ENCODE data around the gene SUN3. TPM values are rescaled to one million over a fixed set of nuclear protein-coding genes. Genes with fewer than 3 reads are reported as not detected.

SUN3 gene
- total and polyA plus RNA-seq, 2 of the 8 experiments (the other 6 are each of a cell fraction or from before 2014, with no cell fraction given): not detected

GRCh38 chr7:47970761-47971160 lies 58.1 kb downstream of the SUN3 start:
- H3K4me2 ChIP-seq (ENCODE audit: insufficient read depth in 1 of 2, low read depth in 2 of 2, low read length in 2 of 2): no peak overlapping the region
- CTCF ChIA-PET (ENCODE audit: partially characterized antibody): interaction anchor here (0.8 to 2.4 kb wide), 4 partner anchors 12 to 26 kb away, joined by 3 to 11 read pairs (median 5); no protein-coding TSS in a partner anchor

More at GRCh38 chr7:47970761-47971160, 58.1 kb downstream of the SUN3 start:
- H3K36me3 ChIP-seq (ENCODE audit: control insufficient read depth in 2 of 4, insufficient read depth in 4 of 4, low read length in 3 of 4): peaks cover 26 to 65% (median 52%) of the 10 kb centered on the region in 4 experiments
- TF ChIP-seq CHD2 (IDR thresholded peaks at IDR 0.05; ENCODE audit: low read length) (no peak), SP1 (IDR thresholded peaks at IDR 0.05; ENCODE audit: low read depth, low read length) (no peak), SIN3A (conservative IDR thresholded peaks at IDR 0.05 in 1 of 2, IDR thresholded peaks at IDR 0.05 in 1 of 2; ENCODE audit: low read depth in 1 of 2, low read length in 2 of 2) (no peak), GTF2F1 (IDR thresholded peaks at IDR 0.05; ENCODE audit: borderline replicate concordance, low read depth, low read length) (no peak), RBBP5 (IDR thresholded peaks at IDR 0.05; ENCODE audit: borderline replicate concordance, low read depth, low read length) (no peak), JUND (IDR thresholded peaks at IDR 0.05; ENCODE audit: low read length) (no peak), CREB1 (IDR thresholded peaks at IDR 0.05) (no peak), BRCA1 (IDR thresholded peaks at IDR 0.05; ENCODE audit: low read depth, low read length) (no peak)
- no peaks in the 10 kb centered on the region; a peak in 1 of 4 replicates for H3K79me2 ChIP-seq (ENCODE audit: control insufficient read depth in 1 of 2, insufficient read depth in 2 of 2, low read length in 2 of 2)
- H2BK5ac ChIP-seq (ENCODE audit: low read depth, low read length): no peak overlapping the region
- no peak overlapping the region for H3K27ac ChIP-seq (ENCODE audit: low read depth, low read length)
- 84% methylated on average over 1 of the region's 1 CpG; no CpG with 5 or more reads in 1 of the 2 experiments for WGBS, 2 experiments (ENCODE audit: extremely low coverage in 1 of 2, insufficient coverage in 1 of 2, insufficient read length in 1 of 2, insufficient replicate concordance in 2 of 2, low coverage in 1 of 2, low lambda C conversion rate in 2 of 2, missing lambda C conversion rate in 1 of 2)
- FAIRE-seq (no peak), DNase-seq (ENCODE audit: low read depth in 1 of 2, low spot score in 2 of 2) (no peak)
- no peak overlapping the region for H3K9ac ChIP-seq (replicated peaks in 1 of 4; ENCODE audit: extremely low read depth in 1 of 4, low read depth in 3 of 4, low read length in 3 of 4)
- H4K20me1 ChIP-seq (replicated peaks in 1 of 2; ENCODE audit: control insufficient read depth in 1 of 2, insufficient read depth in 2 of 2, low read length in 2 of 2): peaks cover 0 to 7% of the 10 kb centered on the region in 2 experiments
- H2AFZ ChIP-seq (ENCODE audit: low read length): no peak overlapping the region
- H3K9me3 ChIP-seq (ENCODE audit: insufficient read depth in 2 of 2, low read depth in 1 of 2, low read length in 1 of 2): no peaks in the 10 kb centered on the region
- no peaks in the 10 kb centered on the region for H3K23me2 ChIP-seq (ENCODE audit: low read depth, low read length)
- no peak overlapping the region for H4K91ac ChIP-seq (replicated peaks; ENCODE audit: insufficient read length, low read length)
- POLR2A ChIA-PET (ENCODE audit: partially characterized antibody): no interaction called here
- no peak overlapping the region for H3K4ac ChIP-seq (replicated peaks; ENCODE audit: insufficient read length, low read depth, low read length)
- no peak overlapping the region for H3K4me3 ChIP-seq (ENCODE audit: extremely low read depth in 1 of 4, insufficient read depth in 2 of 4, low read depth in 3 of 4, low read length in 4 of 4)
- H3K56ac ChIP-seq (replicated peaks; ENCODE audit: insufficient read length, low read depth, low read length): no peak overlapping the region
- H2BK120ac ChIP-seq (replicated peaks; ENCODE audit: low read depth, low read length): no peak overlapping the region
- no peak overlapping the region for H3K18ac ChIP-seq (ENCODE audit: extremely low read depth, low read length)
- H2AK5ac ChIP-seq (ENCODE audit: low read depth, low read length): no peak overlapping the region
- no peak overlapping the region for H2BK20ac ChIP-seq (ENCODE audit: low read length)
- no peak overlapping the region for H3K23ac ChIP-seq (ENCODE audit: insufficient read length)
- no peak overlapping the region for H3K14ac ChIP-seq (ENCODE audit: insufficient read length)
- peaks cover 4% of the 10 kb centered on the region; the same call in 1 of the 2 replicates for H3K79me1 ChIP-seq (ENCODE audit: low read depth, low read length)
- H2BK15ac ChIP-seq (ENCODE audit: low read length): no peak overlapping the region
- H3K4me1 ChIP-seq (replicated peaks in 1 of 4; ENCODE audit: control insufficient read depth in 3 of 4, insufficient read depth in 4 of 4, low read length in 3 of 4): no peaks in the 10 kb centered on the region
- no peak overlapping the region for H4K5ac ChIP-seq (ENCODE audit: insufficient read length, low read depth, low read length)
- H3K27me3 ChIP-seq (replicated peaks in 1 of 4; ENCODE audit: control insufficient read depth in 3 of 4, extremely low read depth in 1 of 4, insufficient read depth in 3 of 4, low read length in 3 of 4): no peaks in the 10 kb centered on the region
- no peak overlapping the region for H4K8ac ChIP-seq (ENCODE audit: extremely low read depth, insufficient read depth, low read length)
- H2BK12ac ChIP-seq (ENCODE audit: low read depth, low read length): no peak overlapping the region

All from H1 (cell line).